ENCODE measurements around the gene LEFTY1.

The LEFTY1 gene

GRCh38 chr1:225859151-225859550 is 29.8 kb downstream of the LEFTY1 start:
- no peak overlapping the region for H3K4me3 ChIP-seq (ENCODE audit: low read depth, low read length)
- TF ChIP-seq CTCF (IDR thresholded peaks at IDR 0.05; ENCODE audit: low read depth, low read length) = no peak

- no peak for TF ChIP-seq CTCF (IDR thresholded peaks at IDR 0.05; ENCODE audit: low read depth, low read length)
- no peak overlapping the region for H3K4me3 ChIP-seq (ENCODE audit: low read depth, low read length)
Observed at GRCh38 chr1:225857256-225857655, 31.7 kb downstream of the LEFTY1 start.

- TF ChIP-seq CTCF (IDR thresholded peaks at IDR 0.05; ENCODE audit: low read depth, low read length) = no peak
- no peak overlapping the region for H3K4me3 ChIP-seq (ENCODE audit: low read depth, low read length)
Observed at GRCh38 chr1:225855503-225856300, 33.2 kb downstream of the LEFTY1 start.

- TF ChIP-seq CTCF (IDR thresholded peaks at IDR 0.05; ENCODE audit: low read depth, low read length) = no peak
- H3K4me3 ChIP-seq (ENCODE audit: low read depth, low read length) = no peak overlapping the region
Observed at GRCh38 chr1:225853441-225853840, 35.5 kb downstream of the LEFTY1 start.

GRCh38 chr1:225852413-225853124 is 36.4 kb downstream of the LEFTY1 start:
- H3K4me3 ChIP-seq (ENCODE audit: low read depth, low read length) = no peak overlapping the region
- TF ChIP-seq CTCF (IDR thresholded peaks at IDR 0.05; ENCODE audit: low read depth, low read length) = no peak

- no peak for TF ChIP-seq CTCF (IDR thresholded peaks at IDR 0.05; ENCODE audit: low read depth, low read length)
- no peak overlapping the region for H3K4me3 ChIP-seq (ENCODE audit: low read depth, low read length)
Observed at GRCh38 chr1:225851805-225852204, 37.1 kb downstream of the LEFTY1 start.

GRCh38 chr1:225850370-225850769 is 38.6 kb downstream of the LEFTY1 start:
- TF ChIP-seq CTCF (IDR thresholded peaks at IDR 0.05; ENCODE audit: low read depth, low read length) = no peak

More at GRCh38 chr1:225850370-225850769, 38.6 kb downstream of the LEFTY1 start:
- no peak overlapping the region for H3K4me3 ChIP-seq (ENCODE audit: low read depth, low read length)

Data from WI38 (cell line).